ENCODE measurements around the gene CACNA1C. TPM values are rescaled to one million over a fixed set of nuclear protein-coding genes. Genes with fewer than 3 reads are reported as not detected.

Gene CACNA1C
- total RNA-seq, 4 donors from 2014 or later: 1.4 to 3.7 (median 2.2) TPM

- no peaks in the 10 kb centered on the region for H3K27me3 ChIP-seq
- H3K27ac ChIP-seq: no peak overlapping the region
- WGBS: 56% methylated on average over 3 of the region's 3 CpGs
- no peaks in the 10 kb centered on the region for H3K9me3 ChIP-seq
- peaks cover 14% of the 10 kb centered on the region for H3K4me1 ChIP-seq
- DNase-seq (ENCODE audit: low spot score in 2 of 2): no peak
- H3K4me3 ChIP-seq: no peak overlapping the region
- no peaks in the 10 kb centered on the region for H3K36me3 ChIP-seq
- TF ChIP-seq POLR2AphosphoS5 (IDR thresholded peaks at IDR 0.05) (no peak), POLR2A (IDR thresholded peaks at IDR 0.05) (no peak), EP300 (IDR thresholded peaks at IDR 0.05) (no peak), CTCF (IDR thresholded peaks at IDR 0.05) (no peak)
Observed at GRCh38 chr12:2335916-2336315, 283.1 kb downstream of the CACNA1C start.

- peak overlapping the region; percentile 57 for H3K27ac ChIP-seq
Observed at GRCh38 chr12:2336409-2336829, 283.6 kb downstream of the CACNA1C start.

GRCh38 chr12:2337031-2338010, 284.5 kb downstream of the CACNA1C start:
- Histone ChIP-seq H3K4me1 (peaks cover 14% of the 10 kb centered on the region), H3K4me3 (no peak overlapping the region), H3K27ac (no peak overlapping the region), H3K9me3 (no peaks in the 10 kb centered on the region), H3K36me3 (no peaks in the 10 kb centered on the region), H3K27me3 (no peaks in the 10 kb centered on the region)
- no peak for DNase-seq (ENCODE audit: low spot score in 2 of 2)
- TF ChIP-seq EP300 (IDR thresholded peaks at IDR 0.05): no peak
- TF ChIP-seq CTCF (IDR thresholded peaks at IDR 0.05): no peak
- no peak for TF ChIP-seq POLR2A (IDR thresholded peaks at IDR 0.05)
- TF ChIP-seq POLR2AphosphoS5 (IDR thresholded peaks at IDR 0.05): no peak
- 96% methylated on average over 9 of the region's 11 CpGs for WGBS

More at GRCh38 chr12:2336409-2336829, 283.6 kb downstream of the CACNA1C start:
- 51% methylated on average over 5 of the region's 5 CpGs for WGBS
- Histone ChIP-seq H3K9me3 (no peaks in the 10 kb centered on the region), H3K4me1 (peaks cover 14% of the 10 kb centered on the region), H3K36me3 (no peaks in the 10 kb centered on the region), H3K4me3 (no peak overlapping the region), H3K27me3 (no peaks in the 10 kb centered on the region)
- no peak for DNase-seq (ENCODE audit: low spot score in 2 of 2)
- TF ChIP-seq POLR2AphosphoS5 (IDR thresholded peaks at IDR 0.05) (no peak), CTCF (IDR thresholded peaks at IDR 0.05) (no peak), POLR2A (IDR thresholded peaks at IDR 0.05) (no peak), EP300 (IDR thresholded peaks at IDR 0.05) (no peak)

GRCh38 chr12:2338381-2338780, 285.6 kb downstream of the CACNA1C start:
- H3K9me3 ChIP-seq: no peaks in the 10 kb centered on the region
- peak in 1 of 2 donors; percentile 24 for DNase-seq (ENCODE audit: low spot score in 2 of 2)
- no peak overlapping the region for H3K4me3 ChIP-seq
- no peaks in the 10 kb centered on the region for H3K27me3 ChIP-seq
- H3K4me1 ChIP-seq: peaks cover 14% of the 10 kb centered on the region
- TF ChIP-seq POLR2A (IDR thresholded peaks at IDR 0.05) (no peak), CTCF (IDR thresholded peaks at IDR 0.05) (no peak)
- WGBS: 89% methylated on average over 5 of the region's 5 CpGs
- H3K36me3 ChIP-seq: no peaks in the 10 kb centered on the region
- H3K27ac ChIP-seq: no peak overlapping the region

GRCh38 chr12:2338991-2339431, 286.2 kb downstream of the CACNA1C start:
- no peaks in the 10 kb centered on the region for H3K9me3 ChIP-seq
- DNase-seq (ENCODE audit: low spot score in 2 of 2): no peak
- H3K27ac ChIP-seq: no peak overlapping the region
- H3K27me3 ChIP-seq: no peaks in the 10 kb centered on the region
- H3K36me3 ChIP-seq: no peaks in the 10 kb centered on the region
- TF ChIP-seq POLR2A (IDR thresholded peaks at IDR 0.05): no peak
- TF ChIP-seq CTCF (IDR thresholded peaks at IDR 0.05): no peak
- no peak for TF ChIP-seq POLR2AphosphoS5 (IDR thresholded peaks at IDR 0.05)
- no peak for TF ChIP-seq EP300 (IDR thresholded peaks at IDR 0.05)
- H3K4me1 ChIP-seq: peaks cover 14% of the 10 kb centered on the region
- WGBS: 68% methylated on average over 5 of the region's 5 CpGs
- H3K4me3 ChIP-seq: no peak overlapping the region

All from suprapubic skin (tissue), 4 donors.